Stimulated activated naive CD4-positive, alpha-beta T cell treated with Interleukin-2 at 50 U/mL for 16 hours (primary cell): Measurements from ENCODE around the gene IL17C.
A peak's percentile ranks its signal among the peaks of the same experiment; 100 is the strongest.

ENCODE experiments used
- DNase-seq: peaks from one replicate; lab custom pipeline; 2025; lab: John Stamatoyannopoulos, UW

The IL17C gene

DNA sequence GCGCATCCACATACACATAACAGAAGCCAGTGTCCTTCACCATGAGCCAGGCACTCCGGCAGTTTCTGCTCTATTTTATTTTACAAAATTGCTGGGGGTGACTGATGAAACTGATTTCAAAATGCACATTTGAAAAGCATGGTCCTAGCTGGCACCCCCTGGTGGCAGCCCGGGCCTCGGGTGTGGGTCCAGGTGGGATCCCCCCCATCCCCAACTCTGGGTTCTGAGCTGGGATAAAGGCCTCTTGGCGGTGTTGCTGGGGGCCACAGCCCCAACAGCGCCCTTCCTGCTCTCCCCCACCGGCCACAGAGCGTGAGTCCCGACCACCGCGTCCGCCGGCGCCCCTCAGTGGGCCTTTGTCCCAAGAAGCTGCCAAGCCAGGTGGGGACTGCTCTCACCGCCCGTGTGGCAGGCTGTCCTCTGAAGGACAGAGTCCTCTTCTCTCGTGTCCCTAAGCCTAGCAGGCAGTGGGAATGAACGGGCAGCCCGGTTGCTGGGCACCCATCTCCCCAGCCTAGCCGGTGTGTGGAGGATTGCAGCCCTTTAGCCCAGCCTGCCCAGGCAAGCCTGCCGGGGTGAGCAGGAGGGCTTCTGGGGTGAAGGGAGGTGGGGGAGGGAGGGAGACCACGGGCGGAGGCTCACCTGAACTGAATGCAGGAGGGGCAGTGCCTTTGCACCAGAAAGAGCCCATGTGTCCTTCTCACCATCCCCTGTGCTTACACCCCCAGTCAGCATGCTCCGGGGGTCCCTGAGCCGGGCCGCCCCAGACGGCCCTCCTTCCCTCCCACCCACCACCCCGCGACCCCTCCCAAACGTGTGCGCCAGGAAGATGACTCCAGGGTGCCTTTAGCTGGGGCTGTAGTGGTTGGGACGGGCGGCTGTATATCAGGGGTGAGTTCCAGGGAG is 47.0 kb downstream of the IL17C start:
- peak; percentile 64 for DNase-seq

DNA sequence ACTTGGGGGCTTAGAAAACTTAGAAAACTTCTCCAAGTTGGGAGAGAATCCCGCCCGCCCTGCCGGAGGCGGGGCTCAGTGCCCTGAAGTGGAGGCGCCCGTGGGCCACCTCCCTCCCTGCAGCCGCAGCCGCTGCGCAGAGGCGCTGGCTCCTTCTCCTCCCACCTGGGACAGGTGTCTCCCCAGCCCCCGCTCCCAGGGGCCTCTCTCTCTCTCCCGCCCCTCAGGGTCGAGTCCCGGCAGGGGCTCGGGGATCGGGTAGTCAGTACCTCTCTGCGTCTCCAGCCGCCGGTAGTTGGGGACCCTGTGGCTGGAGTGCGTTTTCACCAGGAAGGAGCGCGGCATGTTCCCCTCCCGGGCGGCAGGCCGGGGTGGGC is 47.7 kb downstream of the IL17C start:
- peak; percentile 47 for DNase-seq

DNA sequence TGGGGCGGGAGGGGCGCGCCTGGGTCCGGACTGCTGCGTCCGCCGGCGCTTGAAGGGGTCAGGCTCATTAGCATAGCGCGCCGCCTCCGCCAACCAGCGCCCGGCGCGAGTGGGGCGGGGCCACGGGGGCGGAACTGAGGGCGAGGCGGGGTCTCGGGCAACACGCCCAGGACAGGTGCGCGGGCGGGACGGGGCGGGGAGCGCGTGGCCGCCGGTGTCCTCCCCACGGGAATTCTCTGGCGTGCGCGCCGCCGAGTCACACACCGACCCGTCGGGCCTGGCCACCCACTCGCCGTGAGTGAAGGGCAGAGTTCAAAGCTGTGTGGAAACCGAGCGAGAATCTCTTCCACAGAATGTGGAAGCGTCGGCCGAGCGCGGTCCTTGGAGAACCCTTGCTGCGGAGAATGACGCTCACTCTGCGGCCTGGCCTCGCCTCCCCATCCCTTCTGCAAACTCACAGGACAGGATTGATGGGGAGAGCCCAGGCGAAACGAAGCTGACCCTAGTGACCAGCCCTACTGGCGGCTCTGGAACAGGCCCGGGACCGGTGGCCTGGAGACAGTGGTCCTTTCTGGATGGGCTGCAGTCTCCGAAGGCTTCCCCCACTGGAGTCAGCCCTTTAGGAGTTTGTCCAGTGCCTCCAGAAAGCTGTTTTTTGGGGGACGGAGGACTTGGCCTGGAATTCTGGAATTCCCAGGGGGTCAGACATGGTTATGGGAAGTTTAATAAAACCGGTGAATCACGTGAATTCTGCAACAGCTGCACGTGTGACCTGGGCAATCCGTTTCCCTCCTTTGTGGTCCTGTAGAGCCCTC is 48.3 kb downstream of the IL17C start, which contains the start of gene SNAI3:
Gene SNAI3, minus strand, starts transcription at position 69 of the 815 bp plus-strand sequence. CDS start 101 bp downstream, outside the sequence.
- DNase-seq: peak; percentile 87

DNA sequence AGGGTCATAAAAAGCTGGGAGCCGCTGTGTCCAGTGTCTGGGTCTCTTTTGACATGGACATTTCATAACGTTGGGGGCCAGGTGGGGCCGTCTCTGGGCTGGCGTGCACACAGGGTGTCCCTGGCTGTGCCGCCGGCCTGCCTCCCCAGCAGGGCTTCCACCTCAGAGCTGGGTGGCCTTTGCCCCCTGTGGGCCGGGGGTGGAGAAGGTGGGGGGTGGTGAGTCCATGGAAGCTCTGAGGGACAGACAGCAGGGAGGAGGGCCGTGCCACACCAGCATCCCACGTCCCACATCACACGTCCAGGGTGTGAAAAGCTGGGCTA is 48.8 kb downstream of the IL17C start:
- DNase-seq: no peak

DNA sequence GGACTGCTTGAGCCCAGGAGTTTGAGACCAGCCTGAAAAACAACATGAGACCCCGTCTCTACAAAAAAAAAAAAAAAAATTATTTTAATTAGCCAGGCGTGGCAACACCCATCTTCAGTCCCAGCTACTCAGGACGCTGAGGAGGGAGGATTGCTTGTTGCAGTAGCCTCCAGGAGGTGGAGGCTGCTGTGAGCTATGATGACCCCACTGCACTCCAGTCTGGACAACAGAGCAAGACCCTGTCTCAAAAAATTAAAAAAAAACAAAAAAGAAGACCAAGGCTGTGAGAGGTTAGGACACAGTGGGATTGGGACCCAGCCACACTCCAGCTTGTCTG is 49.3 kb downstream of the IL17C start:
- no peak for DNase-seq

DNA sequence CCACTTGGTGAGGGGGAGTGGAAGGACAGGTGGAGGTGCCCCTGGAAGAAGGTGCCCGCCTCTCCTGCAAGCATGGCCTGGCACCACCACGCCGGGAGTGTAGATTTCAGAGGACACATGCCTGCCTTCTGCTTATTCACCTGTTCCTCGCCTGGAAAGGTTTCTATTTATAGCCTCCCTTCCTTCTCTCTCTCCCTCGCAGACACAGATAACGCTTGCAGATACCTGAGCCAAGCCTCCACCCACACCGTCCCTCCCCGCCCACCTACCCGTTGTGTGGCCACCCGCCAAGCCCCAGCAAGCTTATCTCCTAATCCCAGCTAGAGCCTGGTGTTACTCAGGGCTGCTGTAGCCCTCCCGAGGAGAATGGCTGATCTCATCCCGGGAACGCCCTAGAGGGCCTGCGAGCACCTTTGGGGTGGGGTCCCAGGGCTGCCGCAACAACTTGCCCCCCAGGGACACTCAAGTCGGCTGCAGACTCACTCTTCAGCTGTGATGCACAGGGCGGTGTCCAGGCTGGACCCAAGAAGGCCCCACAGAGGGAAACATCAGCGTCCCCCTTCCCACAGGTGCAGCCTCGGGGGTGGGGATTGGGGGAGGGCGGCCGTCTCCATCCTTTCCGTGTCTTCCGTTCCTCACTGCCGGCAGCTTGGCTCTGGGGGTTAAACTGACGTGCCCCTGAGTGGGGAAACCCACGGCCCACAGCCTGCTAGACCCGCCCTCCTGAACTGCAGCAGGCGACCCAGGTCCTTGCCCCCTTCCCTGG is 49.8 kb downstream of the IL17C start:
- no peak for DNase-seq
